Glutamatergic neuron (in vitro differentiated cells): Measurements from ENCODE around the gene GXYLT2. TPM values are rescaled to one million over a fixed set of nuclear protein-coding genes. Genes with fewer than 3 reads are reported as not detected.

Experiments
- DNase-seq: peaks from one replicate; pipeline ENCODE4 v3.0.0; 2022
- H3K27ac Mint-ChIP-seq: one replicate; pipeline ENCODE4 v1.8.0; 2020; ENCODE audit warnings: mild to moderate bottlenecking, mixed read lengths, inconsistent platforms; ENCODE audit not compliant: unreplicated experiment
- H3K27me3 Mint-ChIP-seq: one replicate; pipeline ENCODE4 v1.8.0; 2020; ENCODE audit warnings: mild to moderate bottlenecking, moderate library complexity, mixed read lengths, inconsistent platforms; ENCODE audit not compliant: unreplicated experiment
- H3K36me3 Mint-ChIP-seq: one replicate; pipeline ENCODE4 v1.8.0; 2020; ENCODE audit warnings: mild to moderate bottlenecking, mixed read lengths, inconsistent platforms; ENCODE audit not compliant: unreplicated experiment
- H3K4me1 Mint-ChIP-seq: one replicate; pipeline ENCODE4 v1.8.0; 2020; ENCODE audit warnings: mild to moderate bottlenecking, low read depth, mixed read lengths, inconsistent platforms; ENCODE audit not compliant: unreplicated experiment
- H3K4me3 Mint-ChIP-seq: one replicate; pipeline ENCODE4 v1.8.0; 2020; ENCODE audit warnings: mild to moderate bottlenecking, mixed read lengths, inconsistent platforms; ENCODE audit not compliant: unreplicated experiment
- H3K9me3 Mint-ChIP-seq: one replicate; pipeline ENCODE4 v1.8.0; 2020; ENCODE audit warnings: mild to moderate bottlenecking, moderate library complexity, mixed read lengths, inconsistent platforms; ENCODE audit not compliant: unreplicated experiment
- CTCF ChIP-seq: fragments of 200-600 bp; sonication (generic); IDR thresholded peaks from one replicate; pipeline ENCODE4 v1.5.0; 2021; ENCODE audit not compliant: partially characterized antibody, unreplicated experiment
- total RNA-seq: library from RNA; stranded (reverse); fragmentation: NEBNext Ultra II Directional; extraction: Animal tissue kit (Norgen Biotek cat#: 25700); gene quantifications from one replicate; pipeline ENCODE4 v1.2.1, GENCODE V29; 2021; ENCODE audit not compliant: unreplicated experiment

The GXYLT2 gene
- total RNA-seq, 1 donor from 2014 or later, result 10.9 TPM

- TF ChIP-seq CTCF, result no peak
- peaks cover 2% of the 10 kb centered on the region for H3K27me3 Mint-ChIP-seq
- no peak overlapping the region for H3K27ac Mint-ChIP-seq
- no peak for DNase-seq
- peaks cover 2% of the 10 kb centered on the region for H3K4me1 Mint-ChIP-seq
- H3K9me3 Mint-ChIP-seq, result peaks cover 5% of the 10 kb centered on the region
- H3K4me3 Mint-ChIP-seq, result no peak overlapping the region
- H3K36me3 Mint-ChIP-seq, result no peaks in the 10 kb centered on the region
These were observed 103.7 kb downstream of the GXYLT2 start for GRCh38 chr3:72991522-72991921.

- no peak overlapping the region for H3K4me3 Mint-ChIP-seq
- peaks cover 2% of the 10 kb centered on the region for H3K4me1 Mint-ChIP-seq
- peaks cover 8% of the 10 kb centered on the region for H3K9me3 Mint-ChIP-seq
- no peak overlapping the region for H3K27ac Mint-ChIP-seq
- no peak for DNase-seq
- no peak for TF ChIP-seq CTCF
- no peaks in the 10 kb centered on the region for H3K36me3 Mint-ChIP-seq
- peaks cover 5% of the 10 kb centered on the region for H3K27me3 Mint-ChIP-seq
These were observed 105.5 kb downstream of the GXYLT2 start for GRCh38 chr3:72993391-72993790.

GRCh38 chr3:72995337-72995736, 107.5 kb downstream of the GXYLT2 start:
- Mint-ChIP-seq H3K9me3 (peaks cover 8% of the 10 kb centered on the region), H3K27ac (peak overlapping the region; percentile 42), H3K27me3 (peaks cover 5% of the 10 kb centered on the region), H3K4me1 (peaks cover 13% of the 10 kb centered on the region), H3K36me3 (no peaks in the 10 kb centered on the region), H3K4me3 (peak overlapping the region; percentile 67)
- no peak for TF ChIP-seq CTCF
- DNase-seq, result no peak

- DNase-seq, result no peak
- no peak for TF ChIP-seq CTCF
- peak overlapping the region; percentile 81 for H3K4me3 Mint-ChIP-seq
- peak overlapping the region; percentile 84 for H3K27ac Mint-ChIP-seq
- H3K27me3 Mint-ChIP-seq, result peaks cover 5% of the 10 kb centered on the region
- no peaks in the 10 kb centered on the region for H3K36me3 Mint-ChIP-seq
- peaks cover 15% of the 10 kb centered on the region for H3K4me1 Mint-ChIP-seq
- H3K9me3 Mint-ChIP-seq, result peaks cover 8% of the 10 kb centered on the region
These were observed 108.3 kb downstream of the GXYLT2 start for GRCh38 chr3:72996121-72996472.

- H3K27me3 Mint-ChIP-seq, result peaks cover 5% of the 10 kb centered on the region
- H3K9me3 Mint-ChIP-seq, result peaks cover 8% of the 10 kb centered on the region
- H3K4me1 Mint-ChIP-seq, result peaks cover 15% of the 10 kb centered on the region
- H3K27ac Mint-ChIP-seq, result peak within 1 kb of the TSS; percentile 86
- H3K36me3 Mint-ChIP-seq, result no peaks in the 10 kb centered on the region
- peak; percentile 92 for DNase-seq
- no peak for TF ChIP-seq CTCF
- peak within 1 kb of the TSS; percentile 87 for H3K4me3 Mint-ChIP-seq
These were observed 108.9 kb downstream of the GXYLT2 start, which contains the start of gene PPP4R2 for GRCh38 chr3:72996473-72997333. Gene PPP4R2 (plus strand): TSS chr3:72996811. CDS start chr3:72997038, 227 bp downstream.
